ENCODE measurements around the gene PRMT7.
"Not testable (repeated sequence)": the region's sequence is repeated elsewhere in the genome, so short reads cannot be mapped to it uniquely, and the experiment has no call there.

PRMT7 gene

DNA sequence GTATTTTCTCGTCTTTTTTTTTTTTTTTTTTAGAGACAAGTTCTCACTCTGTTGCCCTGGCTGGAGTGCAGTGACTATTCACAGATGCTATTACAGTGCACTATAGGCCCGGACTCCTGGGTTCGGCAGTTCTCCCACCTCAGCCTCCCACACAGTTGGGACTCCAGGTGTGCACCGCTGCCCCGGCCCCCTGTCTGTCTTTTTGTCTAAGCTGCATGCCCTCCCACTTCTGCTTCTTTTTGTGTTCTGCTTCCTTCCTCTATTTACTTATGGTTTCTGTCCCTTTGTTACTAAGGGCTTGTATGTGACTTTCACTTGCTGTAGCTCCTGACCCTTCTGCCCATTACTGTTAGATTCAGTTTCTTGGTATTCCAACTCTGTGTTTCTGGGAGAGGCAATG is 26.0 kb upstream of the PRMT7 start:
- DNase-seq: peak; percentile 61

DNA sequence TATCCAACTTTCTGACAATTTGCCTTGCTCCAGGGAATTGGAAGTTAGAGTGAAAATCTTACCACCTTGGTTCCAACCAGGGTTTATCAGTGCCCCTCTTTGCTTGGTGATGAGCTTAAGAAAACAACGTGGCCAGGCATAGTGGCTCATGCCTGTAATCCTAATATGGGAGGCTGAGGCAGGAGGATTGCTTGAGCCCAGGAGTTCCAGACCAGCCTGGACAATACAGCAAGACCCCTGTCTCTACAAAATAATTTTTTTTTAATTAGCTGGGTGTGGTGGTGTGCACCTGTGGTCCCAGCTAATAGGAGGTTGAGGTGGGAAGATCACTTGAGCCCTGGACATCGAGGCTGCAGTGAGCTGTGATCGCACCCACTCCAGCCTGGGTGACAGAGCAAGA is 25.1 kb upstream of the PRMT7 start:
- no peak for DNase-seq

DNA sequence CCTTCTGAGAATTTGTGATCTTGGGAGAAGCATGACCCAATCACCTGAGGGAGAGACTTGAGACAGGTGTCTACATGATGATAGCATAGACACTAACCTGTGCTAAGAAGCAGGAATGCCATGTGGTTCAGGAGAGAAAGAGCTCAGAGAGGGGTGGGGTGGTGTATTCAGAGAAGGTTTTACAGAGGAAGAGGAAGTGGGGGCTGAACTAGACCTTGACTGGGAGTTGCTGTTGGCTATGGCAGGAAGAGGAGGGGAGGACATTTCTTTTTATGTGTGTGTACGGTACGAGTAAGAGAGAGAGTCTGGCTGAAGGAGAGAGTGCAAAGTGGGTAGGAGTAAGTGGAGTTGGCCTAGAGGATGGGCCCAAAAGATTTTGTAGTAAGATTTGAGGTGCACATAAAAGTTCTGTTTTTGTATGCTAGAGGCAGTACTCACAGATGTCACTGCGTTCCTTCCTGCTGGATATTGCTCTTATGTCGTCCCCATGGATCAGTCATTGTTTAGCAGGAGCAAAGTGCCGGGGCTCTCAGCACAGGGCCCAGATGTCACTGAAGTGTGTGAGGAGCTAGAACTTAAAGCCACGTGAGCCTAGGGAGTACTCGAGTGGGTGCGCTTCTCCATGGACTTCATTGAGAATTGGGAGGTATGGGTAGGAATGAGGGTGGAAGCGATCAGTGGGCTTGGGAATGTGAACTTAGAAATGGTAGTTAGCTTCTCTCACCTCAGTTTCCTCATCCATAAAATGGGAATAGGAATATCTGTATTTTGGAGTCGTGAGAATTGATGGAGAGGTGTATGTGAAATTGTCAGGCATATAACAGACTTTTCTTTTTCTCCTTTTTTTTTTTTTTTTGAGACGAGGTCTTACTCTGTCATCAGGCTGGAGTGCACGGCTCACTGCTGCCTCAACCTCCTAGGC is 24.4 kb upstream of the PRMT7 start:
- DNase-seq: peak; percentile 27

DNA sequence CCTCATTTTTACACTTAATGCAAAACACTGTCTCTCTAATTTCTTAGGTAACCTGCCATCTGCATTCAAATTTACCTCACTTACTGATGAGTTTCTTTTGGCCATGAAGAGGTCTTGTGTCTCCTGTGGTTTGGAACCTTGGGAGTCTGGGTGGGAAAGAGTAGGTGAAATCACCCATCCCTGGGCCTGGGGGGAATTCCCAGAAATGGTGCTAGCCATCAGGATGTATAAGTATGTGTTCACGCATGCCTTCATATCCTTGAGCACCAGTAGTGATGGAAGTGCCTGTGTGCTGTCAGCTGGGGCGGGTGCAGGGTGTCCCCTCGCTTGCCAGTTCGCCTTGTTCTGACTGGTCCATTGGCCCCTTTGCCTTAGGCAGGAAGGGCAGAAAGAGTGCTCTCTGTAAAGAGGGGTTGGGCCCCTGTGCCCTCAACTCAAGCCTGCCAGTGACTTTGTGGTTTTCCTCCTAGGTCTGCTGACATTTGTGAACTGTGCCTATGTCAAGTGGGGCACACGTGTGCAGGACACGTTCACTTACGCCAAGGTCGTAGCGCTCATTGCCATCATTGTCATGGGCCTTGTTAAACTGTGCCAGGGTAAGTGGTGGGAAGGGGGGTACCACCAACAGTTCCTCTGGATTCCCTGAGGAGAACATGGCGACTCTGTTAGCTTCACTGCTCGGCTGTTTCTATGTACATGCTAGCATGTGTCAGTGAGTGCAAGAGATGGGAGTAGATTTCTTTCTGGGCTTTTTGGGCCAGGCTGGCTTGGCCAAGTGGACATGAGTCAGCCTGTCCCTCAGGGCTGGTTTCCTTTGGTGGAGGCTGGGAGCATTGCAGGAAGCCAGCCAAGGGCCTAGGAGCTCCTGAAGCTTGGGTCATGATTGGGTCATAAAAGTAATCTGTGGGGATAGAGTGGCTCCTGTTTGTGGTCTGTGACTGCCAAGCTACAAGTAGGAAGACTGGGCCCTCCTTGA is 23.3 kb upstream of the PRMT7 start:
- DNase-seq: peak; percentile 56

DNA sequence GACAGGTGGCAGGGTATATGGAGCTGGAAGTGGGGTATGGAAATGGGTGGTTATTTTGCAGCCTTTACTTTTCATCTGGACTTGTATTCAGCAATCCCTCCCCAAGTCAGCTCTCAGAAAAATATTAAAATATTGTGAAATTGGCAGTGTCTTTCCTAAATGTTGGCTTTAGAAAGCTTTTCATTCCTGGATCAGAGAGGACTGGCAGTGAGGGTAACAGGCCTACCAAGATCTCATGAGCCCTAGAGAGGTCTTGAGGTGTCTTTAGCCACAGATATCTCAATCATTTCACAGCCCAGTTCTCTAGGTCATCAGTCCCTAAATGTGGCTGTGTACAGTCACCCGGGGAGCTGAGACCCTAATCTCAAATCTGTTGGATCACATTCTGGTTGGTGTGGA is 22.6 kb upstream of the PRMT7 start:
- no peak for DNase-seq

DNA sequence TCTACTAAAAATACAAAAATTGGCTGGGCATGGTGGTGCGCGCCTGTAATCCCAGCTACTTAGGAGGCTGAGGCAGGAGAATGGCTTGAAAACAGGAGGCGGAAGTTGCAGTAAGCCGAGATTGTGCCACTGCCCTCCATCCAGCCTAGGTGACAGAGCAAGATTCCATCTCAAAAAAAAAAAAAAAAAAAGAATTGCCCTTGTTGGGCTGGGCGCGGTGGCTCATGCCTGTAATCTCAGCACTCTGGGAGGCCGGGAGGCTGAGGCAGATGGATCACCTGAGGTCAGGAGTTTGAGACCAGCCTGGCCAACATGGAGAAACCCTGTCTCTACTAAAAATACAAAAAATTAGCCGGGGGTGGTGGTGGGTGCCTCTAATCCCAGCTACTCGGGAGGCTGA is 22.0 kb upstream of the PRMT7 start:
- not testable (repeated sequence) for DNase-seq

DNA sequence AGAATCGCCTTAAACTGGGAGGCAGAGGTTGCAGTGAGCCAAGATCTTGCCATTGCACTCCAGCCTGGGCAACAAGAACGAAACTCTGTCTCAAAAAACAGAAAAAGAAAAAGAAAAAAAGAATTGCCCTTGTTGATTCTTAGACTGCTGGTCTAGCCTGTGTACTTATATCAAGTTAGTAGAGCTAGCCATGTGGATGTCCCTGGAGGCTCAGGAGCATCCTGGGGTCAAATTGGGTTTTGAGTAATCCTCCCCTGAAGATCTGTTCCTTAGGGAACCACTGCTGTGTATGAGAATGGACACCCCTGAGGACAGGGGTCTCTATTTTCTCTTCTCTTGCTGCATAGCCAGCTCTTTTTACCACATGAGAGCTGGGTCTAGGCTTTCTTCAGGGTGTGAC is 21.6 kb upstream of the PRMT7 start:
- no peak for DNase-seq

DNA sequence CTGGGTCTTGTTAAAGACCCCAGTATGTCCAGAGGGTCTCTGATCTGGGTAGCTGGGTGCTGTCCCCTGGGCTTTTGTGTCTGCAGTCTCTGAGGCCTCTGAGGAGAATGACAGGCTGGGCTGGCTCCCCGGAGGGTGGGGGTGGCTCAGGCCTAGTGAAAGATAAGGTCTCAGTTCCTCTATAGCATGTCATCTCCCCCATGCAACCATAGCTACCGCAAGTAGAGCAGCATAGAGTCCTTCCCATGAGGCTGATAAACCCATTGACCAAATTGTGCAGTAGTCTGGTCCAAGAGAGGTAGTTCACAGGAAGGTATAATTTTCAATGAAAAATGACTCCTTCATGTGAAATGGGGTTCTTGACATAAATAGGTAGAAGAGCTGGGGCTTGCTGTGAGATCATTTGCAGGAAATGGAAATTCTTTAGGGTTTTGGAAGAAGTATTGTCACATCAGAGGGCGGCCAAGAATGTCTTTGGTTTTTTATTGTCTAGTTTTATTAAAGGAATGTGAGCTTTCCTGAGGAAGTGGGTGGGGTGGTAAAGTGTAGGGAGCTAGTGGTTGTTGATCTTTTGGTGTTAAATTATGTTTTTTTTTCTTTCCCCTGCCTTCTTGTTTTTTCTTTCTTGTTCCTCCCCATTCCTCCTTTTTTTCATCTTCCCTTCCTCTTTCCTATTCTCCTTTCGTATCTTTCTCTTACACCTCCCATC is 21.0 kb upstream of the PRMT7 start:
- DNase-seq: peak; percentile 47

DNA sequence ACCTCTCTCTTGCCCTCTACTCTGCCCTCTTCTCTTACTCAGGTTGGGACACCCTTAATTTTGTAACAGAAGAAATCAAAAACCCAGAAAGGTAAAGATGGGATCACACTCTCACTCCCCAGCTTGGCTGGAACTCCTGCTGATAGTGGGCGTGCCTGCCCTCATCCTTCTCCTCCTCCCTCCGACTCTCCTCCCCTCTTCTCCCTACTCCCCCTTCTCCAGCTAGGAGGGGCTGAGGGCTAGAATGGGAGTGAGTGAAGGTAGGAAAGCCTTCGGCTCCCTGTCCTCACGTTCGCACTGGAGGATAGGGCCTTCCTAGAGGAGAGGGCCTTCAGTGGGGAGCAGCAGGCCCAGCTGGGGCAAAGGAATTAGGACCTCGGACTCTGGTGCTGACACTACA is 20.4 kb upstream of the PRMT7 start:
- DNase-seq: no peak

DNA sequence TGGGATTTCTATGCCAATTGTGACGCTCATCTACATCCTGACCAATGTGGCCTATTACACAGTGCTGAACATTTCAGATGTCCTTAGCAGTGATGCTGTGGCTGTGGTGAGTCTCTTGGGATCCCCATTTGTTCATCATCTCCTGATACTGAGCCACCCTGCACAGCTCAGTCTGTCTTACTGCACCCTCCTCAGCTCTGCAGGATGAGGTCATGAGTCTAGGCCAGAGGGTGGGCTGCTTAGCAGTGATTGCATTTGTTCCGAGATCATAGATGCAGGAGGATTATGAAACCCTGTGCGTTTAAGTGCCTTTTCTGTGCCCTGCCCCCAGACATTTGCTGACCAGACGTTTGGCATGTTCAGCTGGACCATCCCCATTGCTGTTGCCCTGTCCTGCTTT is 19.6 kb upstream of the PRMT7 start:
- DNase-seq: peak; percentile 25

DNA sequence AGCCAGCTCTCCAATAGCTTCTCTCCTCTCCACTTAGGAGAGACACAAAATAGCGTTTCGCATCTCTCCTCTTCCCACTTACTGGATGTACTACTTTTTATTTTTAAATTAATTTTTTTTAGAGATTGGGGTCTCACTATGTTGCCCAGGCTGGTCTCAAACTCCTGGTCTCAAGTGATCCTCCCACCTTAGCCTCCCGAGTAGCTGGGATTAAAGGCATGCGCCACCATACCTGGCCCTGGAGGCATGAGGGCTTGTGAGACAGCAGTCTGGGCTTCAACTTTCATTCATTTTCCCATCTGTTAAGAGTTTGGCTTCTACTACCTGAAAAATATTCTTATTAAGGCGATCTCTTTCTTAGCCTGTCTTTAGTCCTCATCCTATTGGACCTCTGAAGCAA is 18.4 kb upstream of the PRMT7 start:
- DNase-seq: no peak

DNA sequence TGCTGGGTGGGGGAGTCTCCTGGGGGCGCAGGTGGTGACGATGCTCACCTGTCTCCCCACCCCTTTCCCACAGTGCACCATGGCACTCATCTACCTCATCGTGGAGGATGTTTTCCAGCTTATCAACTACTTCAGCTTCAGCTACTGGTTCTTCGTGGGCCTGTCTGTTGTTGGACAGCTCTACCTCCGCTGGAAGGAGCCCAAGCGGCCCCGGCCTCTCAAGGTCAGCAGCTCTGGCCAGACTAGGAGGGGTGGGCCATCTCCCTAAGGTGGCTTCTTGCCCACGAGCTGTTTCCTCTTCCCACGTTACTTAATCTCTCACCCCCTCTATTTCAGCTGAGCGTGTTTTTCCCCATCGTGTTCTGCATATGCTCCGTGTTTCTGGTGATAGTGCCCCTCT is 14.5 kb upstream of the PRMT7 start:
- DNase-seq: no peak

DNA sequence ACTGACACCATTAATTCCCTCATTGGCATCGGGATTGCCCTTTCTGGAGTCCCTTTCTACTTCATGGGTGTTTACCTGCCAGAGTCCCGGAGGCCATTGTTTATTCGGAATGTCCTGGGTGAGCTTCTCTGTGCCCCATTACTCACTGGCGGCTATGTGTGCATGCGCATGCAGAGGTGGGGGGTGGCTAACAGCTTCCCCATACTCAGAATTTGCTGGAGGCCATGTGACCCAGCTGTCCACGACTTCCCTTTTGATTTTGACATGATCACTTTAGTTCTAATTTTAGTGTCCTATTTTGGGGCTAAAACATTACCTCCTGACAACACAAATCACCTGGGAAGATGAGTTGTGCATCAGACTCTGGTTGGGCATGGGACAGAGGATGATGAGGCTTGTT is 14.1 kb upstream of the PRMT7 start:
- peak; percentile 29 for DNase-seq

DNA sequence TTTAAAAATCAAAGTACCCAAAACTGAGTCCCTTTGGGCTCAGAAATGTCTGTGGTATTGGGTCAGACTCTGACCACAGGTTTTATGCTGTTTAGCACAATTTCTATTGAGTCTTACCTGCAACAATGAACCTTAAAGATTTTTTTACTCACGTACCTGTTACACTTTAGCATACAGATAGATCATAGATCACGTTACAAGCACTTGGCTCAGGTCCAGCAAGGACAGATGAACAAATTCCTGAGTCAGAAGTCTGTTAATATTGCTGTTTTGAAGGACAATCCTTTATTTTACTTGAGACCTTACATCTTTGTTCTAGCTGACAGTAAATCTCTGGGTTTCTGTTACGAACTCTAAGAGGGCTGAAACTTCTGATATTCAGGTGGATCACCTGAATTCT is 12.9 kb upstream of the PRMT7 start:
- no peak for DNase-seq

DNA sequence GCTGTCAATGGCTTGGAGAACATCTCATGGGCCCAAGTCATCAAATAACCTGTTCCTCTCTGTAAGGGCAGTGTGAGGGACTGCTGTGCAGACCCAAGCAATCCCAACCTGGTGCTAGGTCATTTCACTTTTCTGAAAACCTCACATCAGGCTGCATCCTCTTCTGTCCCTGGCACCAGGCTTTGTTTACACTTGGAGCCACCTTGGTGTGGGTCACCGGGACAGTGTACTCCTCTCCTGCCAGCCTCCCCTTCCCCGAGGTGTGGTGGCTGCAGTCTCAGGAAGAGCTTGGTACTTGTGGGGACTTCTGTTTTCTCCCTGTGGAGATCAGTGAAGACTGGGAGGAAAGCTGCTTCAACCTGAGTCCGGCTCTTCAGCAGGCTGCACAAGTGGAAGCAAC is 12.5 kb upstream of the PRMT7 start:
- DNase-seq: no peak

DNA sequence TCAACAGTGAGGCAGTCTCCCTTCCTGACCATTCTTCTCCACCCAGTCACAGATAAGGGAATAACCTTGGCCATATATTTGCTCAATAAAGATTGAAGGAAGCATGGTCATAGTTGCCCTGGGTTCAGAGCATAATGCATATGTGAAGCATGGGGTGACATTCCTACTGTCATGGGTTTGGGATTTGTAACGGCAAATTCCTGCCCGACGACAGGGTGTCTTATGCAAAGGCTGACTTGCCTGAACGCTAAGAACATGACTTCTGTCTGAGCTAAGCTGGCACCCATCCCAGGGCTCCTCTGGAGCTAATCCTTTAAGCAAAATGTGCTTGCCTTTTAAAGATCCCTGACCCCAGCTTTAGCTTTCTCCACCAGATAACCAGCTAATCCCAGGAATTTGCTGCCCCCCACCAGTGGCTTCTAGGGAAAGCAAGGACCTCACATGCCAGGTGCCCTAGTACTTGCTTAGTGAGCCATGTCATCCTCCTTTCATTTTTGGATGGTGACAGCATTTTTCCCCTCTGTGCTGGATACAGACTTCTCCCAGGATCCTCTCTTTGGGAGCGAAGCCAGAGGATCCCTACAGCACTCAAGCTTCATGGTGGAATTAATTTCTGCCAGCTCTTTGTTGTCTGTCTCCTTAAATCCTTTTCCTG is 11.8 kb upstream of the PRMT7 start:
- no peak for DNase-seq

DNA sequence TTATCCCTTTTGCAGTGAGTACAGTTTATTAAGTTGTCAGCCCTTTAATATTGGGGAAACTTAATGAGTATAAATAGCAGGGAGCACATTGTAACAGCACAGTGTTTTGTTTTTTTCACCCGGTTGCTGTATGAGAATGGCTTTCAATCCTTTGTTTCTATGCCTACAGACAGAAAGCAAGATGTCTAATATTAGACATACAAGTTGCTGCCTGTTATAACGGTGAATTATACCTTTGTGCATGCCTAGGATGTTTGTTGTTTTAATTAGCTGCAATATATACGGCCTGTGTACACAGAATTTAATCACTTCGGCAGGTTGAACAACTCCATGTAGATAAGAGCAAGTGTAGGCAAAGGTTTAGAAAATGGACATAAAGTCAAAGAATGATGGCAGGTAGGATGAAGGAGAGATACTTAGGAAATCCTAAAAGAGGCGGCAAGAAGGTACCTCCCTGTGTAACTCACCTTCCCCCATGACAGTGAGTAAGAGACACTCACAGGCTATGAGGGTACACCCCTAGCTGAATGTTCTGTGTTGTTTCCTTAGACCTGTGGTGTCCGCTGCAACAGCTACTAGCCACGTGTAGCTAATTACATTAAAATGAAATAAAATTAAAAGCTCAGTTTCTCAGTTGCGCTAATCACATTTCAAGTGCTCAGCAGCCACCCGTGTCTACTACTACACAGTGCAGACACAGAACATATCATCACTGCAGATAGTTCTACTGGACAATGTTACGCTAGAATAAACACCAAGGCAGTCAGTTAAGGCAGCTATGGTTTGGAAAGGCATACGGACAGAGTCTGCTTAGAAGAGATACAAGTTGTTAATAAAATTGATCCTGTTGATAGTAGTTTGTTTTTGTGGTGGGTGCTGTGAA is 11.0 kb upstream of the PRMT7 start:
- no peak for DNase-seq

DNA sequence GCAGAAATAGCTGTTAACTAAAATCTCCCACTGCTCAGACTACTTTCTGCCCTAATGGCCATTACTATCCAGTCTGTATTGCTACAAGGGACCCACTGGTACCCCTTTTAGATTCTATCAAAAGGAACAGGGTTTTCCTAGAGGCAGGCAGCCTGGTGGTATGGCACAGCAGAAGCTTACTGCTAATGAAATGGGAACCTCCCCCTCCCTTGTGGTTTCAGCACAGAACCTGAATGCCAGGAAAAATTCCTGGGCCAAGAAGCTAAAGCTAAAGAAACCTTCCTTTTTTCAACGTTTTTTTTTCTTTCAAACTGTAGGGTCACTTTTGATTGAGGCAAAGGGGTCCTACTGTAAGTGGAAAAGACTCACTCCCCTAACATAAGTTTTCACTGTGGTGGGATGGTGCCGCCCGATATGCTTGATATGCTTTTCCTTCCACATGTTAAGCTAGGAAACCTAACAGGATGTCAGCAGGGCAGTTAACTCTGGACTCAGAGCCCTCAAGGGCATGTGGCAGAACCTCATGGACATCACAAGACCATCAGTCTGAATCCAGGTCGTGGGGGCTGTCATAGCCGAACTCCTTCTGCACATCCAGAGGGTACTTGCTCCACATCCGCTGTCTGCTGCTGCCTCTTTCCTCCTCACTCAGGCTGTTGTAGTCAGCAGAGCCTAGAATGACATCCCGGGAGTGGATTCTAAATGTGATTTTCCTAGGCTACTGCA is 9.9 kb upstream of the PRMT7 start:
- DNase-seq: no peak

DNA sequence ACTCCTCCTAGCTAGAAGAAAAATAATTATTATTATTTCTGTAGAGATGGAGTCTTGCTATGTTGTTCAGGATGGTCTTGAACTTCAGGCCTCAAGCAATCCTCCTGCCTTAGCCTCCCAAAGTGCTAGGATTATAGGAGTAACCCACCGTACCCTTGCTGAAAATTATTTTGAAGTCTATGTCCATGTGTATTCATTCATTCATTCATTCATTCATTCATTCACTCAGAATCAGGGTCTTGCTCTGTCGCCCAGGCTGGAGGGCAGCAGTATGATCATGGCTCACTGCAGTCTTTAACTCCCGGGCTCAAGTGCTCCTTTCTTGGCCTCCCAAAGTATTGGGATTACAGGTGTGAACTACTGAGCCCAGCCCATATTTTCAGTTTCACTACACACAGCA is 4.2 kb upstream of the PRMT7 start:
- DNase-seq: no peak

DNA sequence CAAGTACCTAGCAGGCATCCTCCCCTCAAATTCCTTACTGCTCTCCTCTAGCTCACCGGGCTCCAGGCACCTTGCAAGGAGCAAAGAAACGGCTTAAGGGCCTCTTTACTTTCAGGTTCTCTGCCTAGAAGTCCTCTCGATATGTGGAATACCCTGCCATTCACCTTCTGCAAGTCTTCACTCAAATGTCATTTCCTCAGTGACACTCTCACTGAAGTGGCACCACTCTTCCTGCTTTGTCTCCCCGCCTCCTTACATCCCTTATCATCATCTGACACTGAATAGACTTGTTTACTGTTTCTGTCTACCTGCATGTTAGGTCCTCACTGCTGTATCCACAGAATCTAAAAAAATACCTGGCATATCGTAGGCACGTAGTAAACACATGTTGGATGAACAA is 1.0 kb upstream of the PRMT7 start:
- peak; percentile 9 for DNase-seq

DNA sequence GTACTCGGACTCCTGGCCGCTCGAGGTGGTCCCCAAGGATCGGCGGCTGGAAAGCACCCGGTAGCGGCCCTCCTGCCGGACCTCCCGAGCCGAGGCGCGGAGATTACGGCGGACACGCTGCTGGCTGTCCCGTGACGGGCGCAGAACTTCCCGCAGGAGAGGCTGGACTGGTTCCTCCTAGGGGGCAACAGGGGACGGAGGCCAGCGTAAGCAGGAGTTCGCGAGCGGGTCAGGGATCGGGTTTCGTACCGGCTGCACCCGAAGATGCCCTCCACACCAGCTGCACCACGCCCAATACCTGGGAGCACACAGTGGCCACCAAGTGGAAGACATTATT is 414 bp upstream of the PRMT7 start:
- DNase-seq: peak; percentile 49
